OCI-LY1 (cell line): ENCODE measurements around the gene HMG20B.

Experiments
- H2AFZ ChIP-seq: fragments of 200-600 bp; sonication (generic), shearing (Covaris generic); 2 replicates; pipeline ENCODE4 v1.6.0; 2014; ENCODE audit warnings: antibody characterized with exemption, mild to moderate bottlenecking, low read length
- H3F3A ChIP-seq: fragments of 200-600 bp; sonication (generic), shearing (Covaris generic); 2 replicates; pipeline ENCODE4 v1.6.0; 2014; ENCODE audit warnings: mild to moderate bottlenecking, antibody characterized with exemption, low read length, moderate library complexity; ENCODE audit not compliant: insufficient read depth
- H3K27ac ChIP-seq: fragments of 200-600 bp; sonication (generic); 2 replicates; pipeline ENCODE4 v1.5.1; 2014; ENCODE audit warnings: low read length, mixed run types, mild to moderate bottlenecking, low read depth; ENCODE audit not compliant: poor library complexity, severe bottlenecking
- H3K27me3 ChIP-seq: fragments of 200-600 bp; sonication (generic); 2 replicates; pipeline ENCODE4 v1.6.0; 2014; ENCODE audit warnings: antibody characterized with exemption, mild to moderate bottlenecking, low read length, moderate library complexity; ENCODE audit not compliant: insufficient read depth
- H3K36me3 ChIP-seq: fragments of 200-600 bp; sonication (generic); 2 replicates; pipeline ENCODE4 v1.6.1; 2014; ENCODE audit warnings: mild to moderate bottlenecking, antibody characterized with exemption, low read length, moderate library complexity, mixed read lengths; ENCODE audit not compliant: insufficient read depth
- H3K4me1 ChIP-seq: fragments of 200-600 bp; sonication (generic); 2 replicates; pipeline ENCODE4 v1.5.1; 2014; ENCODE audit warnings: mild to moderate bottlenecking, low read length, moderate library complexity; ENCODE audit not compliant: insufficient read depth, severe bottlenecking
- H3K4me2 ChIP-seq: fragments of 200-600 bp; sonication (generic), shearing (Covaris generic); 2 replicates; pipeline ENCODE4 v1.6.1; 2014; ENCODE audit warnings: low read length
- H3K4me3 ChIP-seq: fragments of 200-600 bp; sonication (generic); 2 replicates; pipeline ENCODE4 v1.5.1; 2014; ENCODE audit warnings: low read length, low read depth, mild to moderate bottlenecking, mixed read lengths; ENCODE audit not compliant: poor library complexity, severe bottlenecking
- H3K79me2 ChIP-seq: fragments of 200-600 bp; shearing (Covaris generic); 2 replicates; pipeline ENCODE4 v1.6.1; 2016; ENCODE audit warnings: mixed run types, low read length, mixed read lengths; ENCODE audit not compliant: insufficient read depth
- H3K9ac ChIP-seq: fragments of 200-600 bp; sonication (generic), shearing (Covaris generic); 2 replicates; pipeline ENCODE4 v1.6.1; 2014; ENCODE audit warnings: mild to moderate bottlenecking, low read length, mixed read lengths
- H3K9me2 ChIP-seq: fragments of 200-600 bp; sonication (generic), shearing (Covaris generic); 2 replicates; pipeline ENCODE4 v1.6.1; 2014; ENCODE audit warnings: low read depth, mild to moderate bottlenecking, low read length, mixed read lengths
- H3K9me3 ChIP-seq: fragments of 200-600 bp; shearing (Covaris generic); 2 replicates; pipeline ENCODE4 v1.6.1; 2014; ENCODE audit warnings: low read length, mixed read lengths
- H4K20me1 ChIP-seq: fragments of 200-600 bp; sonication (generic), shearing (Covaris generic); 2 replicates; pipeline ENCODE4 v1.6.0; 2016; ENCODE audit warnings: mild to moderate bottlenecking, low read length; ENCODE audit not compliant: insufficient read depth
- EZH2 ChIP-seq: fragments of 200-600 bp; sonication (generic), shearing (Covaris generic); IDR thresholded peaks from 2 replicates; pipeline ENCODE4 v1.8.0; 2017; ENCODE audit warnings: borderline replicate concordance, mixed run types, mild to moderate bottlenecking, antibody characterized with exemption, low read length, moderate library complexity, mixed read lengths
- TF ChIP-seq, protein P1 (sequence below): fragments of 200-600 bp; sonication (generic), shearing (Covaris generic); IDR thresholded peaks from 2 replicates; pipeline ENCODE4 v1.5.1; 2017; ENCODE audit warnings: mild to moderate bottlenecking, antibody characterized with exemption, low read length, moderate library complexity, mixed read lengths

The HMG20B gene

GRCh38 chr19:3585301-3586126 is 12.8 kb downstream of the HMG20B start, which contains the start of gene GIPC3:
Gene GIPC3, plus strand, starts transcription at chr19:3585478. Its CDS starts 120 bp downstream, at chr19:3585598.
- Histone ChIP-seq H3K9me3 (no peaks in the 10 kb centered on the region), H3K4me2 (no peak within 1 kb of the TSS), H3K4me1 (no peaks in the 10 kb centered on the region), H3K27me3 (peaks cover 2% of the 10 kb centered on the region; the same call in 1 of the 2 replicates), H3K9me2 (no peaks in the 10 kb centered on the region), H3K79me2 (no peaks in the 10 kb centered on the region), H3K9ac (no peak within 1 kb of the TSS), H3K36me3 (no peaks in the 10 kb centered on the region), H3K4me3 (no peak within 1 kb of the TSS), H2AFZ (no peak within 1 kb of the TSS), H3K27ac (no peak within 1 kb of the TSS), H3F3A (no peaks in the 10 kb centered on the region), H4K20me1 (no peaks in the 10 kb centered on the region)
- TF ChIP-seq, protein P1, sequence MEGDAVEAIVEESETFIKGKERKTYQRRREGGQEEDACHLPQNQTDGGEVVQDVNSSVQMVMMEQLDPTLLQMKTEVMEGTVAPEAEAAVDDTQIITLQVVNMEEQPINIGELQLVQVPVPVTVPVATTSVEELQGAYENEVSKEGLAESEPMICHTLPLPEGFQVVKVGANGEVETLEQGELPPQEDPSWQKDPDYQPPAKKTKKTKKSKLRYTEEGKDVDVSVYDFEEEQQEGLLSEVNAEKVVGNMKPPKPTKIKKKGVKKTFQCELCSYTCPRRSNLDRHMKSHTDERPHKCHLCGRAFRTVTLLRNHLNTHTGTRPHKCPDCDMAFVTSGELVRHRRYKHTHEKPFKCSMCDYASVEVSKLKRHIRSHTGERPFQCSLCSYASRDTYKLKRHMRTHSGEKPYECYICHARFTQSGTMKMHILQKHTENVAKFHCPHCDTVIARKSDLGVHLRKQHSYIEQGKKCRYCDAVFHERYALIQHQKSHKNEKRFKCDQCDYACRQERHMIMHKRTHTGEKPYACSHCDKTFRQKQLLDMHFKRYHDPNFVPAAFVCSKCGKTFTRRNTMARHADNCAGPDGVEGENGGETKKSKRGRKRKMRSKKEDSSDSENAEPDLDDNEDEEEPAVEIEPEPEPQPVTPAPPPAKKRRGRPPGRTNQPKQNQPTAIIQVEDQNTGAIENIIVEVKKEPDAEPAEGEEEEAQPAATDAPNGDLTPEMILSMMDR = no peak
- no peak for TF ChIP-seq EZH2

GRCh38 chr19:3586127-3586626 is 13.4 kb downstream of the HMG20B start:
- Histone ChIP-seq H3K9me3 (no peaks in the 10 kb centered on the region), H3K4me2 (no peak overlapping the region), H3K27me3 (peaks cover 2% of the 10 kb centered on the region; the same call in 1 of the 2 replicates), H3K79me2 (no peaks in the 10 kb centered on the region), H3F3A (no peaks in the 10 kb centered on the region), H3K4me1 (no peaks in the 10 kb centered on the region), H4K20me1 (no peaks in the 10 kb centered on the region), H3K4me3 (no peak overlapping the region), H3K9ac (no peak overlapping the region), H3K9me2 (no peaks in the 10 kb centered on the region), H3K27ac (no peak overlapping the region), H2AFZ (no peak overlapping the region), H3K36me3 (no peaks in the 10 kb centered on the region)
- TF ChIP-seq EZH2 = no peak
- TF ChIP-seq, protein P1 = peak; percentile 59

DNA sequence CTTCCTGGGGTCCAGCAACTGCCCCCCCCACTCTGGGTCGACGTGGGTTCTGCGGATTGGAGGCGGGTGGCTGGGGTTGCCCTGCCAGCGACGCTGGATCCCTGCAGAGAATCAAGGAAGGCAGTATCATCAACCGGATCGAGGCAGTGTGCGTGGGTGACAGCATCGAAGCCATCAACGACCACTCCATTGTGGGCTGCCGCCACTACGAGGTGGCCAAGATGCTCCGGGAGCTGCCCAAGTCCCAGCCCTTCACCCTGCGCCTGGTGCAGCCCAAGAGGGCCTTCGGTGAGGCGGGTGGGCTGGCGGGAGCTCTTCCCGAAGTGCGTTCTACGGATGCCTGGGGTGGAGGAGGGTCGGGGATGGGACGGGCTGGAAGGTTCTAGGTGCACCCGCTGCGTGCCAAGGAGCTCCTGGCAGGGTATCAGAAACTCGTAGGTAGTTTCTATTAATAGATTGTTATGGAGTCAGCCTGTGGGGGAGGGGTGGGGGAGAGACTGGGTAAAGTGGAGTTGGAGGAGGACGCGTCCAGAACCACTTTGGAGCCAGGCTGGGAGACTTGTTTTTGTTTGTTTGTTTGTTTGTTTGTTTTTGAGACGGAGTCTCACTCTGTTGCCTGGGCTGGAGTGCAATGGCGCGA is 14.1 kb downstream of the HMG20B start:
- no peaks in the 10 kb centered on the region for H4K20me1 ChIP-seq
- H3F3A ChIP-seq = no peaks in the 10 kb centered on the region
- H2AFZ ChIP-seq = no peak overlapping the region
- no peaks in the 10 kb centered on the region for H3K79me2 ChIP-seq
- no peak overlapping the region for H3K4me3 ChIP-seq
- no peaks in the 10 kb centered on the region for H3K36me3 ChIP-seq
- H3K9ac ChIP-seq = no peak overlapping the region
- TF ChIP-seq, protein P1 = no peak
- no peak for TF ChIP-seq EZH2
- no peak overlapping the region for H3K4me2 ChIP-seq
- H3K9me2 ChIP-seq = no peaks in the 10 kb centered on the region
- H3K27ac ChIP-seq = no peak overlapping the region
- peaks cover 2% of the 10 kb centered on the region; the same call in 1 of the 2 replicates for H3K27me3 ChIP-seq
- H3K9me3 ChIP-seq = no peaks in the 10 kb centered on the region
- no peaks in the 10 kb centered on the region for H3K4me1 ChIP-seq
